ENCODE results near the gene PTGDR2.

The PTGDR2 gene

DNA sequence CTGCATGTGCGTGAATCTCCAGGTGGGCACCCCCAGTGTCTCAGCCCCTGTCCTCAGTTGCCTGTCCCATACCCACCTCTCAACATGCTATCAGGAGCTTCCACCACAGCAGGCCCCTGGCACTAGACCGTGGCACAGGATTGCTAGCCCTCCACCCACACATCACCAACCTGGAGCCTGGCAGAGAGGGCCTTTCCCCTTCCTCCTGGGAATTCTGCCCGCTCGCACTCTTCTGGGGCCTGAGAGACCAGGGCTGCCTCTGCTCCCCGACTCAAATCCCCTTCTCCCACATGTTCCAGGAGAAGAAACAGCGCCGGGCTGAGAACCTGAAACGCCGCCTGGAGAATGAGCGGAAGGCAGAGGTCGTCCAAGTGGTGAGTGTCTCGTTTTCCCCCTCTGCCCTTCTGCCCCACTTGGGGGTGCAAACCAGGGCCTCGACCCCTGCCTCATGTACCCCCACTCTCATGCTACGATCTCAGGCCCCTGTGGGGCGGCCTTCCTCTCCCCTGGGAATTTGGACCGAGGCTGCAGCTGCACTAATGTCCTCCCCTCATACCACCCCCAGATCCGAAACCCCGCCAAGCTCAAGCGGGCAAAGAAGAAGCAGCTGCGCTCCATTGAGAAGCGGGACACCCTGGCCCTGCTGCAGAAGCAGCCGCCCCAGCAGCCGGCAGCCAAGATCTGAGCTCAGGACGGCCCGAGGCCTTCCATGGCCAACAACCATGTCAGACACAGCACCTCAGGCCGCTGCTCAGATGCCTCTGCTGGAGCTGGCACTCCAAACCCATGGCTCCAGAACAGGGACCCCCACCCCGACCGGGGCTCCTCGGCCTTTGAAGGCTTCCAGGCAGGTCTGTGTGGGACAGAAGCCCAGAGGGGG lies 5.9 kb downstream of the PTGDR2 start:
- Histone ChIP-seq H3K9me3 (ENCODE audit: control insufficient read depth in 1 of 2, low read length in 2 of 2) (no peaks in the 10 kb centered on the region), H3K9ac (ENCODE audit: low read depth in 1 of 2, low read length in 2 of 2) (no peak overlapping the region), H3K27ac (ENCODE audit: low read depth, low read length) (no peak overlapping the region), H3K4me3 (ENCODE audit: low read depth in 1 of 2, low read length in 2 of 2) (no peak overlapping the region), H3K4me1 (ENCODE audit: control insufficient read depth in 1 of 2, insufficient read depth in 2 of 2, low read length in 2 of 2) (peaks cover 24 to 59% of the 10 kb centered on the region in 2 donors), H3K27me3 (ENCODE audit: control insufficient read depth in 1 of 2, insufficient read depth in 2 of 2, low read length in 2 of 2) (no peaks in the 10 kb centered on the region), H3K36me3 (ENCODE audit: control insufficient read depth in 1 of 2, insufficient read depth in 2 of 2, low read length in 2 of 2) (peaks cover 9 to 43% of the 10 kb centered on the region in 2 donors)

DNA sequence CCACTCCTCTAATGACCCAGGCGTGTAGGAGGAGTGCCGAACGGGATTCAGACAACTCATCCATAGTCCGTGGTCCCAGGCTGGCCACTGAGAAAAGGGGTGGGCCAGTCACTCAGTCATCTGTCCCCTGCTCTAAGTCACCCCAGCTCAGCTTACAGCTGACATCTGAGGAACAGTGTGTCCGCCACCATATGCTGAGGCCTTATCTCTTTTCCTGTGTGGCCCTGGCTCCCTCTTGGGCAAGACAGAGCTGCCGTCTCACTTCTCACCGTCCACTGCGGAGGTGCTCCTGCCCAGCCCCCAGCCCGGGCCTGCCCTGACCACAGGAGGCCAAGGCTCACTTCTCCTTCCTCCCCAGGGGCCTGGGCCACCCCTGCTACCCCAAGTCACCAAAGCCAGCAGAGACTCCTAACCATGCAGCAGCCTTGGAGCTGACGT lies 7.0 kb downstream of the PTGDR2 start:
- H3K4me3 ChIP-seq (ENCODE audit: low read depth in 1 of 2, low read length in 2 of 2) = no peak overlapping the region
- H3K27me3 ChIP-seq (ENCODE audit: control insufficient read depth in 1 of 2, insufficient read depth in 2 of 2, low read length in 2 of 2) = no peaks in the 10 kb centered on the region
- H3K9ac ChIP-seq (ENCODE audit: low read depth in 1 of 2, low read length in 2 of 2) = no peak overlapping the region
- peaks cover 9 to 43% of the 10 kb centered on the region in 2 donors for H3K36me3 ChIP-seq (ENCODE audit: control insufficient read depth in 1 of 2, insufficient read depth in 2 of 2, low read length in 2 of 2)
- peaks cover 32 to 59% of the 10 kb centered on the region in 2 donors for H3K4me1 ChIP-seq (ENCODE audit: control insufficient read depth in 1 of 2, insufficient read depth in 2 of 2, low read length in 2 of 2)
- H3K9me3 ChIP-seq (ENCODE audit: control insufficient read depth in 1 of 2, low read length in 2 of 2) = no peaks in the 10 kb centered on the region
- no peak overlapping the region for H3K27ac ChIP-seq (ENCODE audit: low read depth, low read length)

DNA sequence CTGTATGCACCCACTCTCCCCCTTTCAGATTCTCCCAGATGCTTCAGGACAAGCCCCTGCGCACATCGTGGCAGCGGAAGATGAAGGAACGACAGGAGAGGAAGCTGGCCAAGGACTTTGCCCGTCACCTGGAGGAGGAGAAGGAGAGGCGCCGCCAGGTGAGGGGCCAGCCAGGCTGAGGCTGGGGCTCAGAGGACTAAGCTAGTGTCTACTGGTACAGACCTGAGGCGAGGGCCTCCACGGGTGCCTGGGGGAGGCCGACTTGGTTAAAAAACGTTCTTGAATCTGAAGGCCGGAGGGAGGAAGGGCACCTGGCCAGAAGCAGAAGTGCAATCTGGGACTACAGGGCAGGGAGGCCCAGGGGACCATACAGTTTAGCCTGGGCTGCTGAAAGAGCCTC lies 7.9 kb downstream of the PTGDR2 start:
- Histone ChIP-seq H3K9me3 (ENCODE audit: control insufficient read depth in 1 of 2, low read length in 2 of 2) (no peaks in the 10 kb centered on the region), H3K4me3 (ENCODE audit: low read depth in 1 of 2, low read length in 2 of 2) (no peak overlapping the region), H3K36me3 (ENCODE audit: control insufficient read depth in 1 of 2, insufficient read depth in 2 of 2, low read length in 2 of 2) (peaks cover 9 to 40% of the 10 kb centered on the region in 2 donors), H3K9ac (ENCODE audit: low read depth in 1 of 2, low read length in 2 of 2) (peak overlapping the region; percentile 19 to 25), H3K27me3 (ENCODE audit: control insufficient read depth in 1 of 2, insufficient read depth in 2 of 2, low read length in 2 of 2) (no peaks in the 10 kb centered on the region), H3K4me1 (ENCODE audit: control insufficient read depth in 1 of 2, insufficient read depth in 2 of 2, low read length in 2 of 2) (peaks cover 35 to 59% of the 10 kb centered on the region in 2 donors), H3K27ac (ENCODE audit: low read depth, low read length) (no peak overlapping the region)

DNA sequence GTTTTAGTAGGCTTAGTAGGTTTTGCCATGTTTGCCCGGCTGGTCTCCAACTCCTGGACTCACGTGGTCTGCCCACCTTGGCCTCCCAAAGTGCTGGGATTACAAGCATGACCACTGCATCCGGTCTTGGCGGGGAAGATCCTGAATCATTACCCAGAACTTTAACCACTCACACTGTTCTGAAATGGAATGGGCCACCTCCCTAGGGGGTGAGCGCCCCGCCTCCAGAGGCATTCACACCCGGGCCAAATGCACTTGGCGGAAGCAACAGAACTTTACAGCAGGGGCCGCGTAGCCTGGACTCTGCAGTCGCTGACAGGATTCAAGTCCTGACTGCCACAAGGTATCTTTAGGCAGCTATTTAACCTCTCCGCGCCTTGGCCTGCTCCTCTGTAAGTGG lies 8.5 kb downstream of the PTGDR2 start:
- H3K4me1 ChIP-seq (ENCODE audit: control insufficient read depth in 1 of 2, insufficient read depth in 2 of 2, low read length in 2 of 2) = peaks cover 37 to 65% of the 10 kb centered on the region in 2 donors
- H3K27me3 ChIP-seq (ENCODE audit: control insufficient read depth in 1 of 2, insufficient read depth in 2 of 2, low read length in 2 of 2) = no peaks in the 10 kb centered on the region
- no peak overlapping the region for H3K4me3 ChIP-seq (ENCODE audit: low read depth in 1 of 2, low read length in 2 of 2)
- H3K9ac ChIP-seq (ENCODE audit: low read depth in 1 of 2, low read length in 2 of 2) = no peak overlapping the region
- H3K27ac ChIP-seq (ENCODE audit: low read depth, low read length) = no peak overlapping the region
- H3K36me3 ChIP-seq (ENCODE audit: control insufficient read depth in 1 of 2, insufficient read depth in 2 of 2, low read length in 2 of 2) = peaks cover 9 to 40% of the 10 kb centered on the region in 2 donors
- no peaks in the 10 kb centered on the region for H3K9me3 ChIP-seq (ENCODE audit: control insufficient read depth in 1 of 2, low read length in 2 of 2)

DNA sequence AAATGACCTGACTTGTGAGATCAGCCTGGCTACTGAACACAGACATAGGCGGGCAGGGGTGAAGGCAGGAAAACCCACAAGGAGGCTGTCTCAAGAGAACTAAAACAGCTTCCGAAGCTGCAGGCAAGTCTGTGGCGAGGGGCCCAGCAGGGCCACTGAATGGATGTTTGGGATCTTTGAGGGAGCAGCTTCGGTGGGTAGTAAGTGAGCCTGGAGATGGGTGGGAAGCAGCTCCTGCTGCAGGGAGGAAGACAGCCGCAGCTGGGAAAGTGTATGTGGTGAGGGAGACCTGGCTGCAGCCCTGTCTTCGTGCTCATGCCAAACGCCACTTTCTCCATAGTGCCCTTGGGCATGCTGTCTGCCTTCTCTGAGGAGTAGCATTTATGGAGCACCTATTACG lies 10.4 kb downstream of the PTGDR2 start:
- Histone ChIP-seq H3K27me3 (ENCODE audit: control insufficient read depth in 1 of 2, insufficient read depth in 2 of 2, low read length in 2 of 2) (no peaks in the 10 kb centered on the region), H3K9me3 (ENCODE audit: control insufficient read depth in 1 of 2, low read length in 2 of 2) (no peaks in the 10 kb centered on the region), H3K4me1 (ENCODE audit: control insufficient read depth in 1 of 2, insufficient read depth in 2 of 2, low read length in 2 of 2) (peaks cover 33 to 61% of the 10 kb centered on the region in 2 donors), H3K36me3 (ENCODE audit: control insufficient read depth in 1 of 2, insufficient read depth in 2 of 2, low read length in 2 of 2) (peaks cover 9 to 25% of the 10 kb centered on the region in 2 donors), H3K9ac (ENCODE audit: low read depth in 1 of 2, low read length in 2 of 2) (no peak overlapping the region), H3K27ac (ENCODE audit: low read depth, low read length) (no peak overlapping the region), H3K4me3 (ENCODE audit: low read depth in 1 of 2, low read length in 2 of 2) (no peak overlapping the region)

DNA sequence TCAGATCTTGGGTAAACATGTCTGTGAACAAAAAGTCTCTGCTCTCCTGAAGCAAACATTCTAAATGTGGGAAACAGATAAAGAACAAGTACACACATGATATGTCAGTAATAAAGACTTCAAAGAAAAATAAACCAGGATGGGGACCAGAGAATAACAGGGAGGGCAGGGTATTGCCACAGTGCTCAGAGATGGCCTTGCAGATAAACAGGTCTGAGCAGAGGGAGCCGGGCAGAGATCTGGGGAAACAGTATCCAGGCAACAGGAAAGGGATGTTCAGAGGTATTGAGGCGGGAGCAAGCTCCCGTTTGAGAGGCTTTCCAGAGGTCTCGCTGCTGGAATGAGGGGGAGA lies 10.9 kb downstream of the PTGDR2 start:
- H3K36me3 ChIP-seq (ENCODE audit: control insufficient read depth in 1 of 2, insufficient read depth in 2 of 2, low read length in 2 of 2) = peaks cover 9 to 21% of the 10 kb centered on the region in 2 donors
- no peaks in the 10 kb centered on the region for H3K9me3 ChIP-seq (ENCODE audit: control insufficient read depth in 1 of 2, low read length in 2 of 2)
- no peaks in the 10 kb centered on the region for H3K27me3 ChIP-seq (ENCODE audit: control insufficient read depth in 1 of 2, insufficient read depth in 2 of 2, low read length in 2 of 2)
- no peak overlapping the region for H3K27ac ChIP-seq (ENCODE audit: low read depth, low read length)
- H3K4me3 ChIP-seq (ENCODE audit: low read depth in 1 of 2, low read length in 2 of 2) = peak overlapping the region; percentile 80 to 95
- peak overlapping the region in 1 of 2 donors; percentile 16 for H3K9ac ChIP-seq (ENCODE audit: low read depth in 1 of 2, low read length in 2 of 2)
- H3K4me1 ChIP-seq (ENCODE audit: control insufficient read depth in 1 of 2, insufficient read depth in 2 of 2, low read length in 2 of 2) = peaks cover 33 to 61% of the 10 kb centered on the region in 2 donors

DNA sequence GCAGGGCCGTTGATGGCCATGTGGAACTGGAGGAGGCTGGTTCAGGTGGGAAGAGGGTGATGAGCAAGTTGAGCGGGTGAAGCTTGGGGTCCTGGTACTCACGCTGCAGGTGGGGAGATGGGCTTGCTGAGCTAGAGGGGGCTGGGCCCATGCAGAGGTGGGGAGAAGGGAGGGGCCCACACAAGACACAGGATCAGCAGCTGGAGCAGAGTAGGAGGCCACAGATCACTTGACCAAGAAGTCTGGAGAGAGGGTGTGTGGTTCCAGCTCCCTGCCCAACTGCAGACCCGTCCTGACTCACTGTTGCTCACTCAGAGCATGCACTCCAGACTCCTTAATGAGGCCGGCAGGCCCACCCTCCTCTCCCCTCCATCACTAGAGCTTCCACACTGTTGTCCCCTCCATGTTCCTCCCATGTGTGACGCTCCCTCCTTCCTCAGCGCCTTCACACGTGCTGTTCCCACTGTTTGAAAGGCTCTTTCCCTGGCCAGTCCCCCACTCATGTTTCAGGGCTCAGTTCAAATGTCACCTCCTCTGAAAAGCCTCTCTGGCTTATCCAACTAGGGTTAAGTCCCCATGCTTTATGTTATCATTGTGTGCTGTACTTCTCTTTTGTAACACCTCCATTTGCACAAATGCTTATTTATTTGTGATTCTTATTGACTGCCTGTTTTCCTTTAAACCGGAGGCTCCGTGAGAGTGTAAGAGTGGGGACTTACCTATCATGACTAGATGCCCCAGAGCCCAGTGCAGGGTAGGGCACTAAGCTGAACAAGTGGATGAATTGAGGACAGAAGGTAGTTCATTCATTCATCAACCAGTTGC lies 11.5 kb downstream of the PTGDR2 start:
- no peaks in the 10 kb centered on the region for H3K27me3 ChIP-seq (ENCODE audit: control insufficient read depth in 1 of 2, insufficient read depth in 2 of 2, low read length in 2 of 2)
- peaks cover 4 to 15% of the 10 kb centered on the region in 2 donors for H3K36me3 ChIP-seq (ENCODE audit: control insufficient read depth in 1 of 2, insufficient read depth in 2 of 2, low read length in 2 of 2)
- no peaks in the 10 kb centered on the region for H3K9me3 ChIP-seq (ENCODE audit: control insufficient read depth in 1 of 2, low read length in 2 of 2)
- peak overlapping the region; percentile 67 to 86 for H3K9ac ChIP-seq (ENCODE audit: low read depth in 1 of 2, low read length in 2 of 2)
- H3K27ac ChIP-seq (ENCODE audit: low read depth, low read length) = no peak overlapping the region
- H3K4me3 ChIP-seq (ENCODE audit: low read depth in 1 of 2, low read length in 2 of 2) = peak overlapping the region; percentile 80 to 95
- peaks cover 33 to 61% of the 10 kb centered on the region in 2 donors for H3K4me1 ChIP-seq (ENCODE audit: control insufficient read depth in 1 of 2, insufficient read depth in 2 of 2, low read length in 2 of 2)

DNA sequence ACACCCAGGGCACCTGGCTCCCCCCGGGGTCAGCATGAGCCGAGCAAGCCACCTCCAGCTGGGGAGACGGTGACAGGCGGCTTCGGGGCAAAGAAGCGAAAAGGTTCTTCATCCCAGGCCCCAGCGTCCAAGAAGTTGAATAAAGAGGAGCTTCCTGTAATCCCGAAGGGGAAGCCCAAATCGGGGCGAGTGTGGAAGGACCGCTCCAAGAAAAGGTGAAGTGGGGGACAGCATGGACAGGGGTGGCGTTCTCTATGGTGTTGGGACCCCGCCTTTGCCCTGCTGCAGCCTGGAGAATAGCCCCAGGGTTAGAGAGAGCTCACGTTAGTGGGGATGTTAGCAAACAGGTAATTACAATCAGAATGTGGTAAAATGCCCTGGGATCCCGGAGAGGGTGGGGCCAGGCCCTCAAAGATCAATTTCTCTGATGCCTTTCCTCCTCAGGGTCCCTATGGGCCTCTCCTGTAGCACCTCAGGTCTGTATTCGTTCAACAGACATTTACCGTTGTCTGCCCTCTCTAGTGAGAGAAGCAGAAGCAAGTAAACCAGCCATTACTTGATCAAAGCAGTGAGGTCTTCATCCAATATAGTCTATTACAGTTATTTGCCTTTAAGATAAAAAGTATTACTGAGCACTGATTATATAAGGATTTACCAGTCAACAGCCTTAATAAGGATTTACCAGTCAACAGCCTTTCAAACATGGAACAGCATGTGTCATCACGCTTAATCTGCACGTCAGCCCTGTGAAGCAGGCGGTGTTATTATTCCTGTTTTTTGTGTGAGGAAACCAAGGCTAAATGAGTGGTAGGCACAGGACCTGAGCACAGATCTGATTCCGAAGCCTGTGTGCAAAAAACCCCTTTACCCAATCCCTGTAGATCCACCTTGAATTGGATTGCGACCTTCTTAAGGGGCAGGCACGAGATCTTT lies 12.8 kb downstream of the PTGDR2 start:
- Histone ChIP-seq H3K9me3 (ENCODE audit: control insufficient read depth in 1 of 2, low read length in 2 of 2) (no peaks in the 10 kb centered on the region), H3K27ac (ENCODE audit: low read depth, low read length) (no peak overlapping the region), H3K9ac (ENCODE audit: low read depth in 1 of 2, low read length in 2 of 2) (peak overlapping the region; percentile 67 to 86), H3K4me1 (ENCODE audit: control insufficient read depth in 1 of 2, insufficient read depth in 2 of 2, low read length in 2 of 2) (peaks cover 30 to 50% of the 10 kb centered on the region in 2 donors), H3K27me3 (ENCODE audit: control insufficient read depth in 1 of 2, insufficient read depth in 2 of 2, low read length in 2 of 2) (no peaks in the 10 kb centered on the region), H3K36me3 (ENCODE audit: control insufficient read depth in 1 of 2, insufficient read depth in 2 of 2, low read length in 2 of 2) (peaks cover 2 to 3% of the 10 kb centered on the region in 2 donors), H3K4me3 (ENCODE audit: low read depth in 1 of 2, low read length in 2 of 2) (peak overlapping the region; percentile 80 to 95)

DNA sequence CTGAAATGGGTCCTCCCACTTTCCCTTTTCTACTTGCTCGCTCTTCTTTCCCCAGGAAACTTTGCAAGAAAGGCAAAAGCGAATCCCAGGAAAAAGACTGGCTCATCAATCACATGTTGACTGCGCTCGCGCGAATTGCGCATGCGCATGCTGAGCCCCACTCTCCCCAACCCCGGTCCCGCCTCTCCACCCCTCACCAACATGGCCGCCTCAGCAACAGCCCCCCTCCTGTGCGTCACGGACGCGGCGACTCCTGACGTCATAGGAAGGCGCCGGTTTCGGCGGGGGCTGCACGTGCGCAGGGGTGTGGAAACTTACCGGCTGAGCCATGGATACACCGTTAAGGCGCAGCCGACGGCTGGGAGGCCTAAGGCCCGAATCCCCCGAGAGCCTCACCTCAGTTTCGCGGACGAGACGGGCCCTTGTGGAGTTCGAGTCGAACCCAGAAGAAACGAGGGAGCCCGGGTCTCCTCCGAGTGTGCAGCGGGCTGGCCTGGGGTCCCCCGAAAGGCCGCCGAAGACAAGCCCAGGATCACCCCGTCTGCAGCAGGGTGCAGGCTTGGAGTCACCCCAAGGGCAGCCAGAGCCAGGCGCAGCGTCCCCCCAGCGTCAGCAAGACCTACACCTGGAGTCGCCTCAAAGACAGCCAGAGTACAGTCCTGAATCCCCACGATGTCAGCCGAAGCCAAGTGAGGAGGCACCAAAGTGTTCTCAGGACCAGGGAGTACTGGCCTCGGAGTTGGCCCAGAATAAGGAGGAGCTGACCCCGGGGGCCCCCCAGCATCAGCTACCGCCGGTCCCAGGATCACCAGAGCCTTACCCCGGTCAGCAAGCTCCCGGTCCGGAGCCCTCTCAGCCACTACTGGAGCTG lies 13.7 kb downstream of the PTGDR2 start, which contains the start of gene CCDC86:
CCDC86 (plus strand) TSS at position 317 of the 871 bp plus-strand sequence; CDS start at position 329, 12 bp downstream.
- H3K9me3 ChIP-seq (ENCODE audit: control insufficient read depth in 1 of 2, low read length in 2 of 2) = no peaks in the 10 kb centered on the region
- no peaks in the 10 kb centered on the region for H3K27me3 ChIP-seq (ENCODE audit: control insufficient read depth in 1 of 2, insufficient read depth in 2 of 2, low read length in 2 of 2)
- H3K36me3 ChIP-seq (ENCODE audit: control insufficient read depth in 1 of 2, insufficient read depth in 2 of 2, low read length in 2 of 2) = no peaks in the 10 kb centered on the region
- H3K4me1 ChIP-seq (ENCODE audit: control insufficient read depth in 1 of 2, insufficient read depth in 2 of 2, low read length in 2 of 2) = peaks cover 29 to 44% of the 10 kb centered on the region in 2 donors
- peak within 1 kb of the TSS; percentile 80 to 95 for H3K4me3 ChIP-seq (ENCODE audit: low read depth in 1 of 2, low read length in 2 of 2)
- peak within 1 kb of the TSS; percentile 67 to 86 for H3K9ac ChIP-seq (ENCODE audit: low read depth in 1 of 2, low read length in 2 of 2)
- H3K27ac ChIP-seq (ENCODE audit: low read depth, low read length) = peak within 1 kb of the TSS; percentile 63
